ENCODE data around the gene CNN3. TPM values are rescaled to one million over a fixed set of nuclear protein-coding genes. Genes with fewer than 3 reads are reported as not detected.

Gene CNN3
- polyA plus RNA-seq, 1 of the 3 experiments (the other 2 are of a cell fraction): 204 TPM

- no peaks in the 10 kb centered on the region for H4K20me1 ChIP-seq (ENCODE audit: insufficient read depth)
- H3K27me3 ChIP-seq (ENCODE audit: insufficient read depth): no peaks in the 10 kb centered on the region
- H2AFZ ChIP-seq (ENCODE audit: low read depth): no peak overlapping the region
- POLR2A ChIA-PET: no interaction called here
- peak overlapping the region; percentile 67 for H3K4me2 ChIP-seq
- H3F3A ChIP-seq (replicated peaks; ENCODE audit: insufficient read depth): peaks cover 32% of the 10 kb centered on the region
- no peaks in the 10 kb centered on the region for H3K9me3 ChIP-seq
- H3K9me2 ChIP-seq: no peaks in the 10 kb centered on the region
- peak overlapping the region; percentile 30 for H3K9ac ChIP-seq
- TF ChIP-seq, protein P1, sequence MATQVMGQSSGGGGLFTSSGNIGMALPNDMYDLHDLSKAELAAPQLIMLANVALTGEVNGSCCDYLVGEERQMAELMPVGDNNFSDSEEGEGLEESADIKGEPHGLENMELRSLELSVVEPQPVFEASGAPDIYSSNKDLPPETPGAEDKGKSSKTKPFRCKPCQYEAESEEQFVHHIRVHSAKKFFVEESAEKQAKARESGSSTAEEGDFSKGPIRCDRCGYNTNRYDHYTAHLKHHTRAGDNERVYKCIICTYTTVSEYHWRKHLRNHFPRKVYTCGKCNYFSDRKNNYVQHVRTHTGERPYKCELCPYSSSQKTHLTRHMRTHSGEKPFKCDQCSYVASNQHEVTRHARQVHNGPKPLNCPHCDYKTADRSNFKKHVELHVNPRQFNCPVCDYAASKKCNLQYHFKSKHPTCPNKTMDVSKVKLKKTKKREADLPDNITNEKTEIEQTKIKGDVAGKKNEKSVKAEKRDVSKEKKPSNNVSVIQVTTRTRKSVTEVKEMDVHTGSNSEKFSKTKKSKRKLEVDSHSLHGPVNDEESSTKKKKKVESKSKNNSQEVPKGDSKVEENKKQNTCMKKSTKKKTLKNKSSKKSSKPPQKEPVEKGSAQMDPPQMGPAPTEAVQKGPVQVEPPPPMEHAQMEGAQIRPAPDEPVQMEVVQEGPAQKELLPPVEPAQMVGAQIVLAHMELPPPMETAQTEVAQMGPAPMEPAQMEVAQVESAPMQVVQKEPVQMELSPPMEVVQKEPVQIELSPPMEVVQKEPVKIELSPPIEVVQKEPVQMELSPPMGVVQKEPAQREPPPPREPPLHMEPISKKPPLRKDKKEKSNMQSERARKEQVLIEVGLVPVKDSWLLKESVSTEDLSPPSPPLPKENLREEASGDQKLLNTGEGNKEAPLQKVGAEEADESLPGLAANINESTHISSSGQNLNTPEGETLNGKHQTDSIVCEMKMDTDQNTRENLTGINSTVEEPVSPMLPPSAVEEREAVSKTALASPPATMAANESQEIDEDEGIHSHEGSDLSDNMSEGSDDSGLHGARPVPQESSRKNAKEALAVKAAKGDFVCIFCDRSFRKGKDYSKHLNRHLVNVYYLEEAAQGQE (IDR thresholded peaks at IDR 0.05; ENCODE audit: low read depth, low read length): 0 out of 2 replicates have a peak, but pooled peaks have one; percentile 12
- TF ChIP-seq TCF12 (IDR thresholded peaks at IDR 0.05) (peak; percentile 85), TEAD4 (IDR thresholded peaks at IDR 0.05; ENCODE audit: borderline replicate concordance, insufficient read depth) (0 out of 2 replicates have a peak, but pooled peaks have one; percentile 42), RXRA (IDR thresholded peaks at IDR 0.05; ENCODE audit: borderline replicate concordance, low read depth) (peak; percentile 95), GABPA (IDR thresholded peaks at IDR 0.05; ENCODE audit: low read depth) (peak; percentile 27; the same call in 1 of the 2 replicates), EP300 (IDR thresholded peaks at IDR 0.05; ENCODE audit: borderline replicate concordance in 1 of 2, low read depth in 1 of 2, low read length in 1 of 2) (peak in 1 of 2 experiments; percentile 86; a peak in 2 of 4 replicates), NFIC (IDR thresholded peaks at IDR 0.05; ENCODE audit: borderline replicate concordance) (peak; percentile 88), EZH2phosphoT487 (IDR thresholded peaks at IDR 0.05; ENCODE audit: borderline replicate concordance, low read depth) (no peak), FOSL2 (IDR thresholded peaks at IDR 0.05; ENCODE audit: borderline replicate concordance, low read depth) (peak; percentile 75), PBX3 (IDR thresholded peaks at IDR 0.05) (peak; percentile 56; the same call in 1 of the 2 replicates), RFX5 (IDR thresholded peaks at IDR 0.05; ENCODE audit: low read length) (no peak), ZBTB33 (IDR thresholded peaks at IDR 0.05; ENCODE audit: borderline replicate concordance, low read depth) (no peak), USF2 (IDR thresholded peaks at IDR 0.05; ENCODE audit: borderline replicate concordance, low read depth, low read length) (no peak), SMC3 (IDR thresholded peaks at IDR 0.05; ENCODE audit: low read depth, low read length) (no peak), JUND (IDR thresholded peaks at IDR 0.05) (peak; percentile 88), SIN3A (IDR thresholded peaks at IDR 0.05; ENCODE audit: borderline replicate concordance, low read depth, low read length) (no peak), NRF1 (IDR thresholded peaks at IDR 0.05; ENCODE audit: low read depth, low read length) (no peak), POLR2AphosphoS5 (IDR thresholded peaks at IDR 0.05; ENCODE audit: low read depth, low read length) (peak; percentile 25; the same call in 1 of the 2 replicates)
- TF ChIP-seq, protein P2, sequence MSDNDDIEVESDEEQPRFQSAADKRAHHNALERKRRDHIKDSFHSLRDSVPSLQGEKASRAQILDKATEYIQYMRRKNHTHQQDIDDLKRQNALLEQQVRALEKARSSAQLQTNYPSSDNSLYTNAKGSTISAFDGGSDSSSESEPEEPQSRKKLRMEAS (IDR thresholded peaks at IDR 0.05; ENCODE audit: low read depth): peak; percentile 48; the same call in 1 of the 2 replicates
- 0 out of 4 replicates have a peak overlapping the region, but pooled peaks of 1 of the 2 experiments have one; percentile 9 for H3K4me3 ChIP-seq (ENCODE audit: low read depth in 2 of 2, low read length in 1 of 2)
- H3K36me3 ChIP-seq (replicated peaks in 1 of 2; ENCODE audit: control insufficient read depth in 1 of 2, insufficient read depth in 2 of 2, low read length in 1 of 2): no peaks in the 10 kb centered on the region
- no peak for DNase-seq
- CTCF ChIA-PET: interaction anchor here (1.1 kb wide), 1 partner anchor 70 kb away, joined by 5 read pairs; no protein-coding TSS in a partner anchor
- WGBS (ENCODE audit: low lambda C conversion rate): 14% methylated on average over 6 of the region's 6 CpGs
- H3K4me1 ChIP-seq (ENCODE audit: control insufficient read depth in 1 of 2, insufficient read depth in 2 of 2, low read depth in 1 of 2, low read length in 1 of 2): peaks cover 16 to 29% of the 10 kb centered on the region in 2 experiments
- no peaks in the 10 kb centered on the region for H3K79me2 ChIP-seq (ENCODE audit: insufficient read depth)
- peak overlapping the region; percentile 71 to 76 for H3K27ac ChIP-seq (ENCODE audit: low read depth in 2 of 2, low read length in 1 of 2)
These were observed 44.6 kb upstream of the CNN3 start for GRCh38 chr1:94971491-94971924.
